Measurements from ENCODE around the gene CR1L. TPM values are rescaled to one million over a fixed set of nuclear protein-coding genes. Genes with fewer than 3 reads are reported as not detected.
A peak's percentile ranks its signal among the peaks of the same experiment; 100 is the strongest.

Gene CR1L
- total and polyA plus RNA-seq, 2 experiments from 2014 or later, result 5.8 to 21.4 TPM

DNA sequence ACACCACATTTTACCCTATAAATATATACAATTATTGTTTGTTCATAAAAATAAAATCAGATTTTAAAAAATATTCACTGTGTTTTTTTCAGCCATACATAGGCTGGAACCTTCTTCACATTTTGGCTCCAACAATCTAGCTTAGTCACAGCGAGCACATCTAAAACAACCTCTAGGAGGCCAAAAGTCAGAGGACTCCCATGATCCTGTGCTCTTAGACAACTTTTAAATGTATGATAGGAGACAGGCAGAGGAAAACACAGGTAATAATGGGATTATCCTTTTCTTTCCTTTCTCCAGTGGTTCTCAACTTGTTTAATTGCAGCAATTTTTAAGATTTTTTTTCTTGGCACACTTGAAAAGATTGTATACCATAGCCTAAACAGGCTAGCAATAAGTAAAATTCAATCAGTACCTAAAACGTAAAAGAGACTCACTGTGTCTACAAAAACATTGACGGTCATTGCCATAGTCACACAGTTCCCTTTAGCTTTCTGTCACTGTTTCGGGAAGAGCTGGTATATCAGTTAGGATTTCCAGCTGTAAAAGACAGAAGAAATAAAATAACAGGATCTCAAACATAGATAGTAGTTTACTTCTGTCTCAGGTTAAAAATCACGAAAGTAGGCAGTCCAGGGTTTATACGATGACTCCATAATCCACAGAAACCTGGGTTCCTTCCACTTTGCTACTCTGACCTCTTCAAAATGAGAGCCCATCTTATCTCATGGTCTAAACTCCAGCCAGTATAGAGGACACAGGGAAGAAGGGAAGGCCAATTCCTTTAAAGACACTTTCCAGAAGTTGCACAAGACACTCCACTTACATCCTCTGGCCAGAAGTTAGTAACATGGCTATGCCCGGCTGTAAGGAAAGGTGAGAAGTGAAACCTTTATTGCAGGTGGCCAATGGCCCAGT is 39.2 kb upstream of the CR1L start:
- Histone ChIP-seq H3K27ac (ENCODE audit: low read depth) (no peak overlapping the region), H4K20me1 (replicated peaks; ENCODE audit: insufficient read depth) (no peaks in the 10 kb centered on the region), H3K27me3 (ENCODE audit: insufficient read depth) (no peaks in the 10 kb centered on the region), H3F3A (replicated peaks; ENCODE audit: low read depth) (no peaks in the 10 kb centered on the region), H3K4me1 (ENCODE audit: insufficient read depth) (no peaks in the 10 kb centered on the region), H2AFZ (no peak overlapping the region), H3K9me2 (ENCODE audit: insufficient read depth) (peaks cover 5% of the 10 kb centered on the region; the same call in 1 of the 2 replicates), H3K36me3 (ENCODE audit: insufficient read depth) (no peaks in the 10 kb centered on the region), H3K79me2 (replicated peaks; ENCODE audit: insufficient read depth) (no peaks in the 10 kb centered on the region), H3K4me3 (no peak overlapping the region), H3K4me2 (no peak overlapping the region)
- Mint-ChIP-seq H3K27ac (no peak overlapping the region), H3K27me3 (ENCODE audit: insufficient read depth, low read depth, poor library complexity) (no peaks in the 10 kb centered on the region), H3K36me3 (ENCODE audit: low read depth) (no peaks in the 10 kb centered on the region), H3K4me1 (no peaks in the 10 kb centered on the region), H3K9me3 (no peaks in the 10 kb centered on the region), H3K4me3 (no peak overlapping the region)
- ATAC-seq, result no peak
- no peak for TF ChIP-seq EZH2 (IDR thresholded peaks at IDR 0.05; ENCODE audit: low read depth, unreplicated experiment)
- TF ChIP-seq, protein P1, sequence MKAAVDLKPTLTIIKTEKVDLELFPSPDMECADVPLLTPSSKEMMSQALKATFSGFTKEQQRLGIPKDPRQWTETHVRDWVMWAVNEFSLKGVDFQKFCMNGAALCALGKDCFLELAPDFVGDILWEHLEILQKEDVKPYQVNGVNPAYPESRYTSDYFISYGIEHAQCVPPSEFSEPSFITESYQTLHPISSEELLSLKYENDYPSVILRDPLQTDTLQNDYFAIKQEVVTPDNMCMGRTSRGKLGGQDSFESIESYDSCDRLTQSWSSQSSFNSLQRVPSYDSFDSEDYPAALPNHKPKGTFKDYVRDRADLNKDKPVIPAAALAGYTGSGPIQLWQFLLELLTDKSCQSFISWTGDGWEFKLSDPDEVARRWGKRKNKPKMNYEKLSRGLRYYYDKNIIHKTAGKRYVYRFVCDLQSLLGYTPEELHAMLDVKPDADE (IDR thresholded peaks at IDR 0.05), result no peak
- TF ChIP-seq NANOG (IDR thresholded peaks at IDR 0.05; ENCODE audit: borderline replicate concordance), result no peak
- TF ChIP-seq, protein P2, sequence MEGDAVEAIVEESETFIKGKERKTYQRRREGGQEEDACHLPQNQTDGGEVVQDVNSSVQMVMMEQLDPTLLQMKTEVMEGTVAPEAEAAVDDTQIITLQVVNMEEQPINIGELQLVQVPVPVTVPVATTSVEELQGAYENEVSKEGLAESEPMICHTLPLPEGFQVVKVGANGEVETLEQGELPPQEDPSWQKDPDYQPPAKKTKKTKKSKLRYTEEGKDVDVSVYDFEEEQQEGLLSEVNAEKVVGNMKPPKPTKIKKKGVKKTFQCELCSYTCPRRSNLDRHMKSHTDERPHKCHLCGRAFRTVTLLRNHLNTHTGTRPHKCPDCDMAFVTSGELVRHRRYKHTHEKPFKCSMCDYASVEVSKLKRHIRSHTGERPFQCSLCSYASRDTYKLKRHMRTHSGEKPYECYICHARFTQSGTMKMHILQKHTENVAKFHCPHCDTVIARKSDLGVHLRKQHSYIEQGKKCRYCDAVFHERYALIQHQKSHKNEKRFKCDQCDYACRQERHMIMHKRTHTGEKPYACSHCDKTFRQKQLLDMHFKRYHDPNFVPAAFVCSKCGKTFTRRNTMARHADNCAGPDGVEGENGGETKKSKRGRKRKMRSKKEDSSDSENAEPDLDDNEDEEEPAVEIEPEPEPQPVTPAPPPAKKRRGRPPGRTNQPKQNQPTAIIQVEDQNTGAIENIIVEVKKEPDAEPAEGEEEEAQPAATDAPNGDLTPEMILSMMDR (conservative IDR thresholded peaks at IDR 0.05; ENCODE audit: low read depth in 2 of 2), result no peak
- TF ChIP-seq STAT1 (IDR thresholded peaks at IDR 0.05; ENCODE audit: unreplicated experiment), result no peak
- TF ChIP-seq, protein P3, sequence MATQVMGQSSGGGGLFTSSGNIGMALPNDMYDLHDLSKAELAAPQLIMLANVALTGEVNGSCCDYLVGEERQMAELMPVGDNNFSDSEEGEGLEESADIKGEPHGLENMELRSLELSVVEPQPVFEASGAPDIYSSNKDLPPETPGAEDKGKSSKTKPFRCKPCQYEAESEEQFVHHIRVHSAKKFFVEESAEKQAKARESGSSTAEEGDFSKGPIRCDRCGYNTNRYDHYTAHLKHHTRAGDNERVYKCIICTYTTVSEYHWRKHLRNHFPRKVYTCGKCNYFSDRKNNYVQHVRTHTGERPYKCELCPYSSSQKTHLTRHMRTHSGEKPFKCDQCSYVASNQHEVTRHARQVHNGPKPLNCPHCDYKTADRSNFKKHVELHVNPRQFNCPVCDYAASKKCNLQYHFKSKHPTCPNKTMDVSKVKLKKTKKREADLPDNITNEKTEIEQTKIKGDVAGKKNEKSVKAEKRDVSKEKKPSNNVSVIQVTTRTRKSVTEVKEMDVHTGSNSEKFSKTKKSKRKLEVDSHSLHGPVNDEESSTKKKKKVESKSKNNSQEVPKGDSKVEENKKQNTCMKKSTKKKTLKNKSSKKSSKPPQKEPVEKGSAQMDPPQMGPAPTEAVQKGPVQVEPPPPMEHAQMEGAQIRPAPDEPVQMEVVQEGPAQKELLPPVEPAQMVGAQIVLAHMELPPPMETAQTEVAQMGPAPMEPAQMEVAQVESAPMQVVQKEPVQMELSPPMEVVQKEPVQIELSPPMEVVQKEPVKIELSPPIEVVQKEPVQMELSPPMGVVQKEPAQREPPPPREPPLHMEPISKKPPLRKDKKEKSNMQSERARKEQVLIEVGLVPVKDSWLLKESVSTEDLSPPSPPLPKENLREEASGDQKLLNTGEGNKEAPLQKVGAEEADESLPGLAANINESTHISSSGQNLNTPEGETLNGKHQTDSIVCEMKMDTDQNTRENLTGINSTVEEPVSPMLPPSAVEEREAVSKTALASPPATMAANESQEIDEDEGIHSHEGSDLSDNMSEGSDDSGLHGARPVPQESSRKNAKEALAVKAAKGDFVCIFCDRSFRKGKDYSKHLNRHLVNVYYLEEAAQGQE (IDR thresholded peaks at IDR 0.05; ENCODE audit: unreplicated experiment), result no peak
- DNase-seq (ENCODE audit: low spot score), result peak; percentile 13

DNA sequence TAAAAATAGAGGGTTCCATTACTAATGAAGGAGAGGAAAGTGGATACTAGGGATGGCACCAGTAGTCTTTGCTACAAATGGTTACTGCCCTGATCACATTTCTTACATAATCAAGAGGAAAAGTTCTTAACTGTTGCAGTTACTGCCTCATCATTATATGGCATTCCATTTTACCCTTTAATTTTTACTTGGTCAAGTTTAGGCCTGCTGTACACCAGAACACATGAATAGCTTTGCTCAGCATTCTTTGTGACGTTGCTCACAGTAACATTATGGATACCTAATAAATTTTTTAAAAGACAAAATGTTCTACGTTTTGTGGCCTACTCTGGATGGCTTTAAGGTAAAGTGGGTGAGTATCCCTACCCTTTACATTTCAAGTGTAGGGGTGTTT is 38.6 kb upstream of the CR1L start:
- Mint-ChIP-seq H3K4me1 (no peaks in the 10 kb centered on the region), H3K9me3 (no peaks in the 10 kb centered on the region), H3K27ac (no peak overlapping the region), H3K27me3 (ENCODE audit: insufficient read depth, low read depth, poor library complexity) (no peaks in the 10 kb centered on the region), H3K4me3 (no peak overlapping the region), H3K36me3 (ENCODE audit: low read depth) (no peaks in the 10 kb centered on the region; the same call in 2 of the 3 replicates)
- Histone ChIP-seq H3K79me2 (replicated peaks; ENCODE audit: insufficient read depth) (no peaks in the 10 kb centered on the region), H3K27ac (ENCODE audit: low read depth) (no peak overlapping the region), H3K4me3 (no peak overlapping the region), H3K27me3 (ENCODE audit: insufficient read depth) (no peaks in the 10 kb centered on the region), H4K20me1 (replicated peaks; ENCODE audit: insufficient read depth) (no peaks in the 10 kb centered on the region), H3K9me2 (ENCODE audit: insufficient read depth) (peaks cover 5% of the 10 kb centered on the region; the same call in 1 of the 2 replicates), H3K36me3 (ENCODE audit: insufficient read depth) (no peaks in the 10 kb centered on the region), H3F3A (replicated peaks; ENCODE audit: low read depth) (no peaks in the 10 kb centered on the region), H3K4me1 (ENCODE audit: insufficient read depth) (no peaks in the 10 kb centered on the region), H2AFZ (peak overlapping the region; percentile 24; the same call in 1 of the 2 replicates), H3K4me2 (no peak overlapping the region)
- DNase-seq (ENCODE audit: low spot score), result no peak
- ATAC-seq, result no peak
- TF ChIP-seq, protein P2 (conservative IDR thresholded peaks at IDR 0.05; ENCODE audit: low read depth in 2 of 2), result no peak
- TF ChIP-seq NANOG (IDR thresholded peaks at IDR 0.05; ENCODE audit: borderline replicate concordance), result no peak
- no peak for TF ChIP-seq CREB1 (CRISPR knock-in tag; IDR thresholded peaks at IDR 0.05; ENCODE audit: low read depth)
- TF ChIP-seq POLR2AphosphoS5 (IDR thresholded peaks at IDR 0.05; ENCODE audit: low read depth), result no peak
- no peak for TF ChIP-seq ZNF114 (CRISPR knock-in tag; IDR thresholded peaks at IDR 0.05)
- no peak for TF ChIP-seq STAT1 (IDR thresholded peaks at IDR 0.05; ENCODE audit: unreplicated experiment)
- no peak for TF ChIP-seq EZH2 (IDR thresholded peaks at IDR 0.05; ENCODE audit: low read depth, unreplicated experiment)
- no peak for TF ChIP-seq ZNF331 (CRISPR knock-in tag; IDR thresholded peaks at IDR 0.05; ENCODE audit: low read depth)
